A673 (cell line): ENCODE data around the gene TRPM4. TPM values are rescaled to one million over a fixed set of nuclear protein-coding genes. Genes with fewer than 3 reads are reported as not detected.

Source experiments
- BruUV-seq: library from RNA; stranded (reverse); fragments of 400-500 nt; replicated peaks from 2 replicates; lab custom pipeline; 2021; lab: Mats Ljungman, UMichigan
- CTCF ChIA-PET: fragments of 300-600 bp; sonication (Branson Sonifier 250); formaldehyde crosslinking; loops from one replicate; lab custom pipeline; 2022; ENCODE audit warnings: antibody characterized with exemption; lab: Charles Lee
- POLR2A ChIA-PET: fragments of 300-600 bp; sonication (Branson Sonifier 250); formaldehyde crosslinking; loops from one replicate; lab custom pipeline; 2022; ENCODE audit warnings: antibody characterized with exemption; ENCODE audit not compliant: low non-redundant PET; lab: Charles Lee
- DNase-seq: peaks from one replicate; pipeline ENCODE4 v3.0.0-alpha.2; 2015; ENCODE audit warnings: low spot score
- H3K27ac ChIP-seq: fragments of 200-600 bp; sonication (generic); 2 replicates; pipeline ENCODE4 v1.5.1; 2016; ENCODE audit warnings: mixed run types, low read depth, mild to moderate bottlenecking, mixed read lengths, antibody characterized with exemption, low read length; ENCODE audit not compliant: poor library complexity, severe bottlenecking
- H3K27me3 ChIP-seq: fragments of 200-600 bp; sonication (generic); replicated peaks from 2 replicates; pipeline ENCODE4 v1.6.1; 2017; ENCODE audit warnings: mixed run types, low read depth, mild to moderate bottlenecking, mixed read lengths, antibody characterized with exemption, low read length; ENCODE audit not compliant: insufficient read depth, poor library complexity
- H3K36me3 ChIP-seq: fragments of 200-600 bp; sonication (generic); 2 replicates; pipeline ENCODE4 v1.6.1; 2016; ENCODE audit warnings: mixed run types, mild to moderate bottlenecking, mixed read lengths, antibody characterized with exemption, low read length; ENCODE audit not compliant: insufficient read depth, poor library complexity, severe bottlenecking
- H3K4me1 ChIP-seq: fragments of 200-600 bp; sonication (generic); 2 replicates; pipeline ENCODE4 v1.6.1; 2017; ENCODE audit warnings: mixed run types, mild to moderate bottlenecking, mixed read lengths, antibody characterized with exemption, low read length; ENCODE audit not compliant: insufficient read depth, poor library complexity, severe bottlenecking
- H3K4me3 ChIP-seq: fragments of 200-600 bp; sonication (generic); 2 replicates; pipeline ENCODE4 v1.5.1; 2016; ENCODE audit warnings: low read depth, mixed run types, mild to moderate bottlenecking, mixed read lengths, low read length; ENCODE audit not compliant: poor library complexity, severe bottlenecking
- H3K9me3 ChIP-seq: fragments of 200-600 bp; sonication (generic); 2 replicates; pipeline ENCODE4 v1.6.1; 2016; ENCODE audit warnings: mixed run types, low read depth, mild to moderate bottlenecking, mixed read lengths, antibody characterized with exemption, low read length; ENCODE audit not compliant: poor library complexity, severe bottlenecking
- CTCF ChIP-seq: fragments of 300-800, 200-600 bp; sonication (generic); conservative IDR thresholded peaks from 2 replicates; pipeline ENCODE4 v1.5.1; 2017; ENCODE audit warnings: low read depth, mild to moderate bottlenecking, antibody characterized with exemption, low read length, moderate library complexity, mixed read lengths
- EZH2 ChIP-seq: fragments of 200-600 bp; sonication (generic); IDR thresholded peaks from 2 replicates; pipeline ENCODE4 v1.6.1; 2017; ENCODE audit warnings: borderline replicate concordance, low read depth, mild to moderate bottlenecking, mixed read lengths, antibody characterized with exemption, low read length; ENCODE audit not compliant: poor library complexity, severe bottlenecking
- intact Hi-C: fragments of 100-400 bp; cut with micrococcal nuclease; formaldehyde crosslinking; loops from one replicate; pipeline ENCODE4 v1.10.0; 2022; ENCODE audit not compliant: unreplicated experiment
- total RNA-seq: library from RNA; stranded (reverse); gene quantifications from 2 replicates; pipeline ENCODE4 v1.2.3, GENCODE V29; 2021

Gene TRPM4
- total RNA-seq, 1 experiment from 2014 or later, result 107 TPM

GRCh38 chr19:49243129-49243528, 85.5 kb downstream of the TRPM4 start:
- BruUV-seq, result no TSS peak
- TF ChIP-seq CTCF (no peak), EZH2 (no peak)
- intact Hi-C loops, result no loop called here
- Histone ChIP-seq H3K27ac (no peak overlapping the region), H3K9me3 (no peaks in the 10 kb centered on the region), H3K27me3 (no peaks in the 10 kb centered on the region), H3K4me1 (no peaks in the 10 kb centered on the region), H3K36me3 (peaks cover 45% of the 10 kb centered on the region), H3K4me3 (no peak overlapping the region)
- no peak for DNase-seq
- ChIA-PET CTCF (no interaction called here), POLR2A (no interaction called here)

GRCh38 chr19:49243726-49244125, 86.1 kb downstream of the TRPM4 start:
- ChIA-PET POLR2A (interaction anchor here (0.5 kb wide), 1 partner anchor 407 kb away, joined by 14 read pairs; no protein-coding TSS in a partner anchor), CTCF (no interaction called here)
- intact Hi-C loops, result no loop called here
- Histone ChIP-seq H3K36me3 (peaks cover 43% of the 10 kb centered on the region), H3K27ac (no peak overlapping the region), H3K4me3 (no peak overlapping the region), H3K4me1 (no peaks in the 10 kb centered on the region), H3K9me3 (no peaks in the 10 kb centered on the region), H3K27me3 (no peaks in the 10 kb centered on the region)
- TF ChIP-seq EZH2 (no peak), CTCF (no peak)
- DNase-seq, result no peak
- BruUV-seq, result no TSS peak

GRCh38 chr19:49244256-49244655, 86.7 kb downstream of the TRPM4 start:
- DNase-seq, result no peak
- Histone ChIP-seq H3K27me3 (no peaks in the 10 kb centered on the region), H3K4me1 (no peaks in the 10 kb centered on the region), H3K4me3 (no peak overlapping the region), H3K9me3 (no peaks in the 10 kb centered on the region), H3K27ac (no peak overlapping the region), H3K36me3 (peaks cover 43% of the 10 kb centered on the region)
- BruUV-seq, result no TSS peak
- TF ChIP-seq EZH2 (no peak), CTCF (no peak)
- ChIA-PET CTCF (no interaction called here), POLR2A (interaction anchor here (0.5 kb wide), 1 partner anchor 407 kb away, joined by 14 read pairs; no protein-coding TSS in a partner anchor)
- intact Hi-C loops, result no loop called here
